ENCODE results near the gene MLPH.

The MLPH gene

DNA sequence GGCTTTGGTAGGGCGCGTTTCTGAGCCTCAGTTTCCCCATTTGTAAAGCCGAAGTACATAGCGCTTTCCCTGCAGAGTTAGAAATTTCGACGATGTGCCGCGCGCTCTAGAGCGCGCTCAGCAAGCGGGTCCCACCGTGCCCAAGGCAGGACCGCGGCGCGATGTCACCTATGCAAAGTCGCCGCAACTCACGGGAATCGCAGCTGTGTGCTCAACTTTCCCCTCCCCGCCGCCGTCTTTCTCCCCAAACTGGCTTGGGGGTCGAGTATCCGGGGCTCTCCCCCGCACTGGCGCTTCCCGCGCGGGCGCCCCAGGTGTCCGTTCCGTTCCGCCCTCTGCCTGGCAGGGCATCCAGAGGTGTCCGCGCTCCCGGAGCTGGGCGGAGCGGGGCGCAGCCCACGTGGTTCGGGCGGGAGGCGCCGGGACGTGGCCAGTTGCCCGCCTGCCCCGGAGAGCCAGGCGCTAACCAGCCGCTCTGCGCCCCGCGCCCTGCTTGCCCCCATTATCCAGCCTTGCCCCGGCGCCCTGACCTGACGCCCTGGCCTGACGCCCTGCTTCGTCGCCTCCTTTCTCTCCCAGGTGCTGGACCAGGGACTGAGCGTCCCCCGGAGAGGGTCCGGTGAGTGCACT is at the start of gene MLPH:
Gene MLPH, plus strand, starts transcription at position 433 of the 630 bp plus-strand sequence. CDS start 6,176 bp downstream, outside the sequence.
- Histone ChIP-seq H3K79me2 (ENCODE audit: control insufficient read depth, low read length) (no peaks in the 10 kb centered on the region), H4K20me1 (ENCODE audit: control insufficient read depth, insufficient read depth, low read depth, low read length) (no peaks in the 10 kb centered on the region), H3K4me1 (ENCODE audit: control insufficient read depth, low read length) (no peaks in the 10 kb centered on the region), H3K4me3 (ENCODE audit: low read length) (no peak within 1 kb of the TSS), H3K9me2 (replicated peaks; ENCODE audit: control insufficient read depth, low read length) (no peaks in the 10 kb centered on the region), H3K36me3 (ENCODE audit: control insufficient read depth, low read length) (no peaks in the 10 kb centered on the region), H3K27ac (ENCODE audit: low read depth, low read length) (no peak within 1 kb of the TSS), H3F3A (ENCODE audit: control insufficient read depth, insufficient read depth) (no peaks in the 10 kb centered on the region), H3K4me2 (ENCODE audit: low read length) (no peak within 1 kb of the TSS), H3K27me3 (ENCODE audit: control insufficient read depth, low read length) (no peaks in the 10 kb centered on the region; the same call in 1 of the 2 replicates), H3K9me3 (ENCODE audit: control insufficient read depth, insufficient read depth, low read length) (peaks cover 13% of the 10 kb centered on the region)
- TF ChIP-seq EZH2phosphoT487 (IDR thresholded peaks at IDR 0.05; ENCODE audit: borderline replicate concordance, low read length) = no peak
- no peak for TF ChIP-seq CTCF (IDR thresholded peaks at IDR 0.05; ENCODE audit: low read depth, low read length, poor library complexity, severe bottlenecking)

DNA sequence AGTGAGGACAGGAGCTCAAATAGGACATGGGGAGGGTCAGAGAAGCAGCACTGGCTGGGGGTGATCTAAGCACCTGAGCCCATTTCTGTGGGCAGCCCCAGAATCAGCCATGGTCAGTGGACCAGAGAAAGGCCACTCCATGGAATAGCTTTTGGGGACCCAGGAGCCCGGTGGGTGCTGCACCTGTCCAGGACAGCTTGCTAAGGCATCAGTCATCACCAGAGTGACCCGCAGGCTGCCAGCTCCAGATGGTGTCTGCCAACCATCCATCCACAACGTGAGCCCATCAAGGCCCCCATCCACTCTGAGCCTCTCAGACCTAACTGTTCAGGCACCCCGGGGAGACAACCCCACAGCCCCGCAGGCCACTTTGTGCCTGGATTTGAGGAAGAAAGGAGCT is 49.5 kb upstream of the MLPH start:
- Histone ChIP-seq H3F3A (ENCODE audit: control insufficient read depth, insufficient read depth) (no peaks in the 10 kb centered on the region), H3K27me3 (ENCODE audit: control insufficient read depth, low read length) (peaks cover 3% of the 10 kb centered on the region), H4K20me1 (ENCODE audit: control insufficient read depth, insufficient read depth, low read depth, low read length) (no peaks in the 10 kb centered on the region), H3K4me2 (ENCODE audit: low read length) (no peak overlapping the region), H3K4me3 (ENCODE audit: low read length) (no peak overlapping the region), H3K27ac (ENCODE audit: low read depth, low read length) (no peak overlapping the region), H3K4me1 (ENCODE audit: control insufficient read depth, low read length) (peaks cover 5% of the 10 kb centered on the region), H3K9me2 (replicated peaks; ENCODE audit: control insufficient read depth, low read length) (no peaks in the 10 kb centered on the region), H3K9me3 (ENCODE audit: control insufficient read depth, insufficient read depth, low read length) (no peaks in the 10 kb centered on the region), H3K79me2 (ENCODE audit: control insufficient read depth, low read length) (no peaks in the 10 kb centered on the region), H3K36me3 (ENCODE audit: control insufficient read depth, low read length) (no peaks in the 10 kb centered on the region)
- no peak for TF ChIP-seq CTCF (IDR thresholded peaks at IDR 0.05; ENCODE audit: low read depth, low read length, poor library complexity, severe bottlenecking)
- TF ChIP-seq EZH2phosphoT487 (IDR thresholded peaks at IDR 0.05; ENCODE audit: borderline replicate concordance, low read length) = no peak

GRCh38 chr2:237438080-237438940 is 48.7 kb upstream of the MLPH start:
- no peak for TF ChIP-seq EZH2phosphoT487 (IDR thresholded peaks at IDR 0.05; ENCODE audit: borderline replicate concordance, low read length)
- no peak for TF ChIP-seq CTCF (IDR thresholded peaks at IDR 0.05; ENCODE audit: low read depth, low read length, poor library complexity, severe bottlenecking)
- Histone ChIP-seq H3K27ac (ENCODE audit: low read depth, low read length) (no peak overlapping the region), H4K20me1 (ENCODE audit: control insufficient read depth, insufficient read depth, low read depth, low read length) (no peaks in the 10 kb centered on the region), H3K4me2 (ENCODE audit: low read length) (no peak overlapping the region), H3K4me3 (ENCODE audit: low read length) (no peak overlapping the region), H3K9me2 (replicated peaks; ENCODE audit: control insufficient read depth, low read length) (no peaks in the 10 kb centered on the region), H3K27me3 (ENCODE audit: control insufficient read depth, low read length) (peaks cover 3% of the 10 kb centered on the region), H3K36me3 (ENCODE audit: control insufficient read depth, low read length) (no peaks in the 10 kb centered on the region), H3K79me2 (ENCODE audit: control insufficient read depth, low read length) (no peaks in the 10 kb centered on the region), H3K9me3 (ENCODE audit: control insufficient read depth, insufficient read depth, low read length) (no peaks in the 10 kb centered on the region), H3K4me1 (ENCODE audit: control insufficient read depth, low read length) (peaks cover 5% of the 10 kb centered on the region), H3F3A (ENCODE audit: control insufficient read depth, insufficient read depth) (no peaks in the 10 kb centered on the region)
